Neutrophil (primary cell): ENCODE data around the gene PDE3B.
A peak's percentile ranks its signal among the peaks of the same experiment; 100 is the strongest.

Experiments
- H3K27ac ChIP-seq: fragments of 200-600 bp; sonication (generic); 2 replicates; pipeline ENCODE4 v1.5.1; 2016; ENCODE audit warnings: mild to moderate bottlenecking, moderate library complexity
- H3K27me3 ChIP-seq: fragments of 200-600 bp; sonication (generic); 2 replicates; pipeline ENCODE4 v1.6.0; 2016; ENCODE audit warnings: mild to moderate bottlenecking
- H3K36me3 ChIP-seq: fragments of 200-600 bp; sonication (generic); 2 replicates; pipeline ENCODE4 v1.5.1; 2017
- H3K4me1 ChIP-seq, 2 experiments: fragments of 200-600 bp in 1 of 2; sonication (generic) in 1 of 2; 1 replicate in 1 of 2; 2 replicates in 1 of 2; pipeline versions ENCODE4 v1.5.1 to v1.6.1; 2013 to 2016; ENCODE audit warnings: low read depth in 1 of 2, low read length in 1 of 2, mild to moderate bottlenecking in 1 of 2, moderate library complexity in 1 of 2; ENCODE audit not compliant: control insufficient read depth in 1 of 2, insufficient read depth in 1 of 2
- H3K4me3 ChIP-seq, 2 experiments: fragments of 200-600 bp in 1 of 2; sonication (generic) in 1 of 2; 1 replicate in 1 of 2; 2 replicates in 1 of 2; pipeline ENCODE4 v1.5.1; 2013 to 2016; ENCODE audit warnings: low read depth in 1 of 2, low read length in 1 of 2, mild to moderate bottlenecking in 1 of 2, moderate library complexity in 1 of 2
- H3K9me3 ChIP-seq: fragments of 200-600 bp; sonication (generic); 2 replicates; pipeline ENCODE4 v1.5.1; 2016
- CTCF ChIP-seq: fragments of 200-600 bp; sonication (generic); IDR thresholded peaks from 2 replicates; pipeline ENCODE4 v1.5.1; 2016; ENCODE audit warnings: antibody characterized with exemption

The PDE3B gene

GRCh38 chr11:14614091-14614622, 29.4 kb upstream of the PDE3B start:
- no peak overlapping the region for H3K4me3 ChIP-seq
- peak overlapping the region; percentile 89 for H3K27ac ChIP-seq
- H3K27me3 ChIP-seq, result no peaks in the 10 kb centered on the region
- H3K9me3 ChIP-seq, result no peaks in the 10 kb centered on the region
- H3K36me3 ChIP-seq, result no peaks in the 10 kb centered on the region
- TF ChIP-seq CTCF, result no peak
- peaks cover 57 to 69% of the 10 kb centered on the region in 2 experiments for H3K4me1 ChIP-seq

- H3K4me3 ChIP-seq, result no peak overlapping the region
- no peak for TF ChIP-seq CTCF
- peak overlapping the region; percentile 43 for H3K27ac ChIP-seq
- no peaks in the 10 kb centered on the region for H3K27me3 ChIP-seq
- no peaks in the 10 kb centered on the region for H3K9me3 ChIP-seq
- H3K4me1 ChIP-seq, result peaks cover 26 to 51% of the 10 kb centered on the region in 2 experiments
- no peaks in the 10 kb centered on the region for H3K36me3 ChIP-seq
Observed at GRCh38 chr11:14617241-14618027, 26.2 kb upstream of the PDE3B start.

GRCh38 chr11:14618060-14618459, 25.5 kb upstream of the PDE3B start:
- no peaks in the 10 kb centered on the region for H3K36me3 ChIP-seq
- no peak for TF ChIP-seq CTCF

GRCh38 chr11:14619603-14620531, 23.7 kb upstream of the PDE3B start:
- Histone ChIP-seq H3K27me3 (no peaks in the 10 kb centered on the region), H3K4me1 (peaks cover 17 to 35% of the 10 kb centered on the region in 2 experiments)
- no peak for TF ChIP-seq CTCF

More at GRCh38 chr11:14618060-14618459, 25.5 kb upstream of the PDE3B start:
- Histone ChIP-seq H3K27me3 (no peaks in the 10 kb centered on the region), H3K4me1 (peaks cover 21 to 45% of the 10 kb centered on the region in 2 experiments), H3K27ac (peak overlapping the region; percentile 43), H3K9me3 (no peaks in the 10 kb centered on the region), H3K4me3 (no peak overlapping the region)

GRCh38 chr11:14622223-14622954, 21.2 kb upstream of the PDE3B start:
- Histone ChIP-seq H3K27ac (no peak overlapping the region), H3K4me1 (peaks cover 36 to 56% of the 10 kb centered on the region in 2 experiments), H3K4me3 (no peak overlapping the region), H3K27me3 (no peaks in the 10 kb centered on the region), H3K36me3 (no peaks in the 10 kb centered on the region), H3K9me3 (no peaks in the 10 kb centered on the region)
- no peak for TF ChIP-seq CTCF

More at GRCh38 chr11:14619603-14620531, 23.7 kb upstream of the PDE3B start:
- H3K27ac ChIP-seq, result peak overlapping the region; percentile 17
- no peaks in the 10 kb centered on the region for H3K9me3 ChIP-seq
- no peak overlapping the region for H3K4me3 ChIP-seq
- no peaks in the 10 kb centered on the region for H3K36me3 ChIP-seq
